Measurements from ENCODE around the gene LRIG3. TPM values are rescaled to one million over a fixed set of nuclear protein-coding genes. Genes with fewer than 3 reads are reported as not detected.
"Not testable (repeated sequence)": the region's sequence is repeated elsewhere in the genome, so short reads cannot be mapped to it uniquely, and the experiment has no call there.

The LRIG3 gene
- polyA plus RNA-seq, 4 donors = 3.6 to 32.9 (median 12.7) TPM

- peaks cover 0 to 3% of the 10 kb centered on the region in 2 donors for H3K9me3 ChIP-seq (ENCODE audit: control insufficient read depth in 2 of 2, insufficient read depth in 1 of 2, low read depth in 1 of 2, low read length in 1 of 2)
- no peak overlapping the region for H3K4me3 ChIP-seq (ENCODE audit: low read depth in 1 of 3, low read length in 3 of 3)
- DNase-seq (peak in 1 of 2 donors; percentile 10), FAIRE-seq (no peak)
- no peaks in the 10 kb centered on the region for H3K27me3 ChIP-seq (ENCODE audit: control insufficient read depth in 3 of 3, insufficient read depth in 3 of 3, low read length in 3 of 3)
- H3K27ac ChIP-seq (ENCODE audit: low read depth in 1 of 3, low read length in 2 of 3) = no peak overlapping the region
- no peaks in the 10 kb centered on the region for H3K36me3 ChIP-seq (ENCODE audit: control insufficient read depth in 3 of 3, insufficient read depth in 2 of 3, low read depth in 1 of 3, low read length in 3 of 3)
- peaks cover 0 to 4% (median 0%) of the 10 kb centered on the region in 3 donors for H3K4me1 ChIP-seq (ENCODE audit: control insufficient read depth in 3 of 3, insufficient read depth in 2 of 3, low read depth in 1 of 3, low read length in 2 of 3)
- 16 to 56% (median 28%) methylated on average over 1 of the region's 1 CpG for WGBS, 3 donors
Measured at GRCh38 chr12:58959639-58960300, 39.5 kb upstream of the LRIG3 start.

GRCh38 chr12:58957298-58957697 lies 37.0 kb upstream of the LRIG3 start:
- Histone ChIP-seq H3K4me3 (ENCODE audit: low read depth in 1 of 3, low read length in 3 of 3) (no peak overlapping the region), H3K36me3 (ENCODE audit: control insufficient read depth in 3 of 3, insufficient read depth in 2 of 3, low read depth in 1 of 3, low read length in 3 of 3) (no peaks in the 10 kb centered on the region), H3K9me3 (ENCODE audit: control insufficient read depth in 2 of 2, insufficient read depth in 1 of 2, low read depth in 1 of 2, low read length in 1 of 2) (peaks cover 0 to 3% of the 10 kb centered on the region in 2 donors), H3K4me1 (ENCODE audit: control insufficient read depth in 3 of 3, insufficient read depth in 2 of 3, low read depth in 1 of 3, low read length in 2 of 3) (peaks cover 0 to 4% (median 0%) of the 10 kb centered on the region in 3 donors), H3K27me3 (ENCODE audit: control insufficient read depth in 3 of 3, insufficient read depth in 3 of 3, low read length in 3 of 3) (no peaks in the 10 kb centered on the region), H3K27ac (ENCODE audit: low read depth in 1 of 3, low read length in 2 of 3) (no peak overlapping the region)
- no peak for DNase-seq
- no peak for FAIRE-seq
- 78 to 85% (median 80%) methylated on average over 4 of the region's 4 CpGs for WGBS, 3 donors

GRCh38 chr12:58955849-58956248 lies 35.5 kb upstream of the LRIG3 start:
- DNase-seq (peak in 1 of 2 donors; percentile 37), FAIRE-seq (no peak)
- Histone ChIP-seq H3K4me3 (ENCODE audit: low read depth in 1 of 3, low read length in 3 of 3) (no peak overlapping the region), H3K27me3 (ENCODE audit: control insufficient read depth in 3 of 3, insufficient read depth in 3 of 3, low read length in 3 of 3) (no peaks in the 10 kb centered on the region), H3K27ac (ENCODE audit: low read depth in 1 of 3, low read length in 2 of 3) (no peak overlapping the region), H3K36me3 (ENCODE audit: control insufficient read depth in 3 of 3, insufficient read depth in 2 of 3, low read depth in 1 of 3, low read length in 3 of 3) (no peaks in the 10 kb centered on the region), H3K9me3 (ENCODE audit: control insufficient read depth in 2 of 2, insufficient read depth in 1 of 2, low read depth in 1 of 2, low read length in 1 of 2) (peaks cover 0 to 3% of the 10 kb centered on the region in 2 donors), H3K4me1 (ENCODE audit: control insufficient read depth in 3 of 3, insufficient read depth in 2 of 3, low read depth in 1 of 3, low read length in 2 of 3) (peaks cover 0 to 5% (median 0%) of the 10 kb centered on the region in 3 donors)
- WGBS, 3 donors = 7 to 42% (median 38%) methylated on average over 1 of the region's 1 CpG

GRCh38 chr12:58954002-58954401 lies 33.7 kb upstream of the LRIG3 start:
- H3K4me1 ChIP-seq (ENCODE audit: control insufficient read depth in 3 of 3, insufficient read depth in 2 of 3, low read depth in 1 of 3, low read length in 2 of 3) = peaks cover 0 to 7% (median 0%) of the 10 kb centered on the region in 3 donors
- FAIRE-seq = no peak
- no peaks in the 10 kb centered on the region for H3K36me3 ChIP-seq (ENCODE audit: control insufficient read depth in 3 of 3, insufficient read depth in 2 of 3, low read depth in 1 of 3, low read length in 3 of 3)
- peaks cover 0 to 7% of the 10 kb centered on the region in 2 donors for H3K9me3 ChIP-seq (ENCODE audit: control insufficient read depth in 2 of 2, insufficient read depth in 1 of 2, low read depth in 1 of 2, low read length in 1 of 2)
- no peak overlapping the region for H3K27ac ChIP-seq (ENCODE audit: low read depth in 1 of 3, low read length in 2 of 3)
- no peak for DNase-seq
- no peak overlapping the region for H3K4me3 ChIP-seq (ENCODE audit: low read depth in 1 of 3, low read length in 3 of 3)
- WGBS, 3 donors = 82 to 90% (median 87%) methylated on average over 3 of the region's 3 CpGs
- no peaks in the 10 kb centered on the region for H3K27me3 ChIP-seq (ENCODE audit: control insufficient read depth in 3 of 3, insufficient read depth in 3 of 3, low read length in 3 of 3)

GRCh38 chr12:58950739-58951100 lies 30.4 kb upstream of the LRIG3 start:
- no peak for FAIRE-seq
- H3K27ac ChIP-seq (ENCODE audit: low read depth in 1 of 3, low read length in 2 of 3) = peak overlapping the region; percentile 50 to 89 (median 84)
- peak in 1 of 2 donors; percentile 49 for DNase-seq
- H3K27me3 ChIP-seq (ENCODE audit: control insufficient read depth in 3 of 3, insufficient read depth in 3 of 3, low read length in 3 of 3) = no peaks in the 10 kb centered on the region
- peaks cover 0 to 4% (median 0%) of the 10 kb centered on the region in 3 donors for H3K4me1 ChIP-seq (ENCODE audit: control insufficient read depth in 3 of 3, insufficient read depth in 2 of 3, low read depth in 1 of 3, low read length in 2 of 3)
- peaks cover 0 to 15% of the 10 kb centered on the region in 2 donors for H3K9me3 ChIP-seq (ENCODE audit: control insufficient read depth in 2 of 2, insufficient read depth in 1 of 2, low read depth in 1 of 2, low read length in 1 of 2)
- no peaks in the 10 kb centered on the region for H3K36me3 ChIP-seq (ENCODE audit: control insufficient read depth in 3 of 3, insufficient read depth in 2 of 3, low read depth in 1 of 3, low read length in 3 of 3)
- peak overlapping the region in 1 of 3 donors; percentile 5 for H3K4me3 ChIP-seq (ENCODE audit: low read depth in 1 of 3, low read length in 3 of 3)
- 7 to 45% (median 23%) methylated on average over 2 of the region's 2 CpGs for WGBS, 3 donors

GRCh38 chr12:58949954-58950738 lies 29.8 kb upstream of the LRIG3 start:
- 15 to 68% (median 39%) methylated on average over 11 of the region's 11 CpGs for WGBS, 3 donors
- peak; percentile 81 to 88 for DNase-seq
- H3K27me3 ChIP-seq (ENCODE audit: control insufficient read depth in 3 of 3, insufficient read depth in 3 of 3, low read length in 3 of 3); H3K4me1 ChIP-seq (ENCODE audit: control insufficient read depth in 3 of 3, insufficient read depth in 2 of 3, low read depth in 1 of 3, low read length in 2 of 3); FAIRE-seq; H3K36me3 ChIP-seq (ENCODE audit: control insufficient read depth in 3 of 3, insufficient read depth in 2 of 3, low read depth in 1 of 3, low read length in 3 of 3): not testable (repeated sequence)
- H3K9me3 ChIP-seq (ENCODE audit: control insufficient read depth in 2 of 2, insufficient read depth in 1 of 2, low read depth in 1 of 2, low read length in 1 of 2) = peaks cover 0 to 15% of the 10 kb centered on the region in 2 donors
- peak overlapping the region; percentile 50 to 89 (median 84) for H3K27ac ChIP-seq (ENCODE audit: low read depth in 1 of 3, low read length in 2 of 3)
- H3K4me3 ChIP-seq (ENCODE audit: low read depth in 1 of 3, low read length in 3 of 3) = peak overlapping the region in 2 of 3 donors; percentile 4 to 5

GRCh38 chr12:58943079-58943478 lies 22.8 kb upstream of the LRIG3 start:
- Histone ChIP-seq H3K4me3 (ENCODE audit: low read depth in 1 of 3, low read length in 3 of 3) (no peak overlapping the region), H3K4me1 (ENCODE audit: control insufficient read depth in 3 of 3, insufficient read depth in 2 of 3, low read depth in 1 of 3, low read length in 2 of 3) (peaks cover 0 to 8% (median 0%) of the 10 kb centered on the region in 3 donors), H3K27ac (ENCODE audit: low read depth in 1 of 3, low read length in 2 of 3) (no peak overlapping the region), H3K9me3 (ENCODE audit: control insufficient read depth in 2 of 2, insufficient read depth in 1 of 2, low read depth in 1 of 2, low read length in 1 of 2) (peaks cover 0 to 2% of the 10 kb centered on the region in 2 donors), H3K36me3 (ENCODE audit: control insufficient read depth in 3 of 3, insufficient read depth in 2 of 3, low read depth in 1 of 3, low read length in 3 of 3) (no peaks in the 10 kb centered on the region), H3K27me3 (ENCODE audit: control insufficient read depth in 3 of 3, insufficient read depth in 3 of 3, low read length in 3 of 3) (no peaks in the 10 kb centered on the region)
- DNase-seq (peak in 1 of 2 donors; percentile 26), FAIRE-seq (no peak)
- 76 to 83% (median 76%) methylated on average over 3 of the region's 3 CpGs for WGBS, 3 donors

GRCh38 chr12:58942345-58942744 lies 22.0 kb upstream of the LRIG3 start:
- 71 to 84% (median 72%) methylated on average over 2 of the region's 2 CpGs for WGBS, 3 donors
- DNase-seq = no peak
- Histone ChIP-seq H3K9me3 (ENCODE audit: control insufficient read depth in 2 of 2, insufficient read depth in 1 of 2, low read depth in 1 of 2, low read length in 1 of 2) (peaks cover 0 to 2% of the 10 kb centered on the region in 2 donors), H3K27me3 (ENCODE audit: control insufficient read depth in 3 of 3, insufficient read depth in 3 of 3, low read length in 3 of 3) (no peaks in the 10 kb centered on the region), H3K4me3 (ENCODE audit: low read depth in 1 of 3, low read length in 3 of 3) (no peak overlapping the region), H3K4me1 (ENCODE audit: control insufficient read depth in 3 of 3, insufficient read depth in 2 of 3, low read depth in 1 of 3, low read length in 2 of 3) (peaks cover 0 to 8% (median 0%) of the 10 kb centered on the region in 3 donors), H3K36me3 (ENCODE audit: control insufficient read depth in 3 of 3, insufficient read depth in 2 of 3, low read depth in 1 of 3, low read length in 3 of 3) (no peaks in the 10 kb centered on the region), H3K27ac (ENCODE audit: low read depth in 1 of 3, low read length in 2 of 3) (peak overlapping the region in 1 of 3 donors; percentile 14)
- FAIRE-seq = no peak

Data from small intestine (tissue), 7 donors.